HepG2 (cell line): Measurements from ENCODE around the gene LSM14B. TPM values are rescaled to one million over a fixed set of nuclear protein-coding genes. Genes with fewer than 3 reads are reported as not detected.

Source experiments
- HMG20B ChIP-seq: conservative IDR thresholded peaks from 2 replicates; pipeline ENCODE4 v1.6.1; 2016; ENCODE audit warnings: missing genetic modification reagents, missing compliant biosample characterization
- NR2F1 ChIP-seq, 2 experiments: fragments of 450-650 bp in 1 of 2; formaldehyde crosslinking in 1 of 2; IDR thresholded peaks; 2 replicates each; pipeline versions ENCODE4 v1.5.0 to v1.6.1; 2016 to 2020; ENCODE audit warnings: mild to moderate bottlenecking in 1 of 2, missing compliant biosample characterization in 1 of 2, missing genetic modification reagents in 1 of 2, moderate library complexity in 1 of 2
- NR2F6 ChIP-seq, 2 experiments: IDR thresholded peaks; 2 replicates each; pipeline ENCODE4 v1.6.1; 2016; ENCODE audit warnings: antibody characterized with exemption in 1 of 2, mild to moderate bottlenecking in 1 of 2
- RNF2 ChIP-seq: fragments of 450-650 bp; conservative IDR thresholded peaks from 2 replicates; pipeline ENCODE4 v1.6.1; 2016; ENCODE audit warnings: low read depth
- SCMH1 ChIP-seq: sonication (generic); formaldehyde crosslinking; IDR thresholded peaks from 2 replicates; pipeline ENCODE4 v1.9.0; 2021; ENCODE audit warnings: missing genetic modification reagents, mild to moderate bottlenecking, borderline replicate concordance
- SMARCE1 ChIP-seq: fragments of 450-650 bp; IDR thresholded peaks from 2 replicates; pipeline ENCODE4 v1.6.1; 2017; ENCODE audit warnings: borderline replicate concordance
- SUZ12 ChIP-seq: fragments of 150-350 bp; IDR thresholded peaks from 2 replicates; pipeline ENCODE4 v1.6.1; 2014; ENCODE audit warnings: low read depth, low read length
- TEAD2 ChIP-seq: sonication (generic); formaldehyde crosslinking; IDR thresholded peaks from 2 replicates; pipeline ENCODE4 v1.9.0; 2021; ENCODE audit warnings: missing genetic modification reagents
- TGIF2 ChIP-seq: IDR thresholded peaks from 2 replicates; pipeline ENCODE4 v1.6.1; 2016; ENCODE audit warnings: control low read depth, missing compliant biosample characterization
- YEATS4 ChIP-seq: sonication (generic); formaldehyde crosslinking; IDR thresholded peaks from 2 replicates; pipeline ENCODE4 v1.4.0; 2020; ENCODE audit warnings: missing genetic modification reagents, borderline replicate concordance
- ZNF484 ChIP-seq: sonication (generic); formaldehyde crosslinking; IDR thresholded peaks from 2 replicates; pipeline ENCODE4 v1.5.1; 2020; ENCODE audit warnings: mild to moderate bottlenecking, low read depth, missing genetic modification reagents, borderline replicate concordance
- ZNF75D ChIP-seq: sonication (generic); formaldehyde crosslinking; IDR thresholded peaks from 2 replicates; pipeline ENCODE4 v1.8.1; 2023; ENCODE audit warnings: missing genetic modification reagents, mild to moderate bottlenecking, borderline replicate concordance
- ZNF781 ChIP-seq: sonication (generic); formaldehyde crosslinking; IDR thresholded peaks from 2 replicates; pipeline ENCODE4 v1.5.1; 2020; ENCODE audit warnings: borderline replicate concordance, mild to moderate bottlenecking, missing genetic modification reagents; ENCODE audit errors: not compliant biosample characterization
- polyA plus RNA-seq, 8 experiments: library from polyadenylated mRNA; depleted of rRNA in 3 of 8; stranded (reverse) in 7 of 8; unstranded in 1 of 8; fragments of >200 nt; fragmentation: Illumina TruSeq in 4 of 8; extraction: Trizol in 4 of 8; gene quantifications; 2 replicates each; pipeline versions ENCODE4 v1.2.1 to v1.2.3, GENCODE V29; 2011 to 2016; ENCODE audit warnings: low read depth in 4 of 8, missing spikeins in 1 of 8, mixed read lengths in 1 of 8; ENCODE audit not compliant: insufficient read depth in 1 of 8
- total RNA-seq, 5 experiments: library from RNA; depleted of rRNA; stranded (reverse); fragments of >200 nt; fragmentation: Illumina TruSeq; extraction: Trizol; gene quantifications; 2 replicates each; pipeline ENCODE4 v1.2.3, GENCODE V29; 2016; ENCODE audit warnings: low read depth in 1 of 5
- TF ChIP-seq, protein P1 (sequence below): sonication (generic); formaldehyde crosslinking; IDR thresholded peaks from 2 replicates; pipeline ENCODE4 v1.4.0; 2020; ENCODE audit warnings: missing genetic modification reagents, borderline replicate concordance
- TF ChIP-seq, protein P2 (sequence below): sonication (generic); formaldehyde crosslinking; IDR thresholded peaks from 2 replicates; pipeline ENCODE4 v1.8.1; 2023; ENCODE audit warnings: mild to moderate bottlenecking, inconsistent platforms, moderate library complexity, missing genetic modification reagents, borderline replicate concordance
- TF ChIP-seq, protein P3 (sequence below): IDR thresholded peaks from 2 replicates; pipeline ENCODE4 v1.6.1; 2012; ENCODE audit warnings: low read length, improper control_type of control experiment
- TF ChIP-seq, protein P4 (sequence below): sonication (generic); formaldehyde crosslinking; IDR thresholded peaks from 2 replicates; pipeline ENCODE4 v1.4.0; 2020; ENCODE audit warnings: mild to moderate bottlenecking, missing genetic modification reagents

LSM14B gene
- total and polyA plus RNA-seq, 2 of the 13 experiments (the other 11 are each of a cell fraction or from before 2014, with no cell fraction given), result 43.3 to 79.2 TPM

DNA sequence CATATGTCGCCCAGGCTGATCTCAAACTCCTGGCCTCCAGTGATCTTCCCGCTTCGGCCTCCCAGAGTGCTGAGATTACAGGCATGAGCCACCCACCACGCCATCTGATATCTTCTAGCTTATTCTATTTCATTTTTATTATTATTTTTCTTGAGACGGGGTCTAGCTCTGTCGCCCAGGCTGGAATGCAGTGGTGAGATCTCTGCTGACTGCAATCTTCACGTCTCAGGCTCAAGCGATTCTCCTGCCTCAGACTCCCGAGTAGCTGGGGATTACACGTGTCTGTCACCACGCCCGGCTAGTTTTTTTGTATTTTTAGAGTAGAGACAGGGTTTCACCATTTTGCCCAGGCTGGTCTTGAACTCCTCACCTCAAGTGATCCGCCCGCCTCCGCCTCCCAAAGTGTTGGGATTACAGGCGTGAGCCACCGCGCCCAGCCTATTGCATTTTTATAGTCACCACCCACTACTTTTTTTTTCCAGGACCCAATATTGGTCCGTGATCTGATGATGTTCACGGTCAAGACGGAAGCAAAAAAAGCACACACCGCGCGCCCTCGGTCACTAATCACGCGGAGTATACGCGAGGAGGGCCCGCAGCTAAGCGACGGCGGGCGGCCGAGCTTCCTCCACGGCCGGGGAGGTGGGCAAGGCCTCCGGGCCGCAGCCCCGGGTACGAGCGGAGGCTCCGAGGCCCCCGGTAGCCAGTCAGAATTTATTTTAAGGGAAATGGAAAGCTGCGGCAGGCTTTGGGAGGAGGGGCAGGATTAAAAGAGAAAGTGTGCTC, 1.1 kb upstream of the LSM14B start (continued):
- TF ChIP-seq NR2F6 (IDR thresholded peaks at IDR 0.05) (no peak), NR2F6 (CRISPR knock-in tag; IDR thresholded peaks at IDR 0.05) (no peak), HMG20B (0 out of 2 replicates have a peak, but pooled peaks have one; percentile 7), ZNF75D (CRISPR knock-in tag) (no peak; the same call in 1 of the 2 replicates), NR2F1 (CRISPR knock-in tag; IDR thresholded peaks at IDR 0.05) (0 out of 4 replicates have a peak, but pooled peaks of 1 of the 2 experiments have one; percentile 15), TGIF2 (CRISPR knock-in tag) (peak; percentile 71), SUZ12 (no peak), TEAD2 (CRISPR knock-in tag) (no peak), SCMH1 (CRISPR knock-in tag) (no peak), ZNF484 (CRISPR knock-in tag) (no peak), RNF2 (peak; percentile 87; the same call in 1 of the 2 replicates), SMARCE1 (no peak), YEATS4 (CRISPR knock-in tag) (no peak), ZNF781 (CRISPR knock-in tag) (peak; percentile 71)
- TF ChIP-seq, protein P1, sequence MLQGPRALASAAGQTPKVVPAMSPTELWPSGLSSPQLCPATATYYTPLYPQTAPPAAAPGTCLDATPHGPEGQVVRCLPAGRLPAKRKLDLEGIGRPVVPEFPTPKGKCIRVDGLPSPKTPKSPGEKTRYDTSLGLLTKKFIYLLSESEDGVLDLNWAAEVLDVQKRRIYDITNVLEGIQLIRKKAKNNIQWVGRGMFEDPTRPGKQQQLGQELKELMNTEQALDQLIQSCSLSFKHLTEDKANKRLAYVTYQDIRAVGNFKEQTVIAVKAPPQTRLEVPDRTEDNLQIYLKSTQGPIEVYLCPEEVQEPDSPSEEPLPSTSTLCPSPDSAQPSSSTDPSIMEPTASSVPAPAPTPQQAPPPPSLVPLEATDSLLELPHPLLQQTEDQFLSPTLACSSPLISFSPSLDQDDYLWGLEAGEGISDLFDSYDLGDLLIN, result no peak
- TF ChIP-seq, protein P2, sequence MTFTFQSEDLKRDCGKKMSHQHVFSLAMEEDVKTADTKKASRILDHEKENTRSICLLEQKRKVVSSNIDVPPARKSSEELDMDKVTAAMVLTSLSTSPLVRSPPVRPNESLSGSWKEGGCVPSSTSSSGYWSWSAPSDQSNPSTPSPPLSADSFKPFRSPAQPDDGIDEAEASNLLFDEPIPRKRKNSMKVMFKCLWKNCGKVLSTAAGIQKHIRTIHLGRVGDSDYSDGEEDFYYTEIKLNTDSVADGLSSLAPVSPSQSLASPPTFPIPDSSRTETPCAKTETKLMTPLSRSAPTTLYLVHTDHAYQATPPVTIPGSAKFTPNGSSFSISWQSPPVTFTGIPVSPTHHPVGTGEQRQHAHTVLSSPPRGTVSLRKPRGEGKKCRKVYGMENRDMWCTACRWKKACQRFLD (CRISPR knock-in tag), result no peak
- TF ChIP-seq, protein P3, sequence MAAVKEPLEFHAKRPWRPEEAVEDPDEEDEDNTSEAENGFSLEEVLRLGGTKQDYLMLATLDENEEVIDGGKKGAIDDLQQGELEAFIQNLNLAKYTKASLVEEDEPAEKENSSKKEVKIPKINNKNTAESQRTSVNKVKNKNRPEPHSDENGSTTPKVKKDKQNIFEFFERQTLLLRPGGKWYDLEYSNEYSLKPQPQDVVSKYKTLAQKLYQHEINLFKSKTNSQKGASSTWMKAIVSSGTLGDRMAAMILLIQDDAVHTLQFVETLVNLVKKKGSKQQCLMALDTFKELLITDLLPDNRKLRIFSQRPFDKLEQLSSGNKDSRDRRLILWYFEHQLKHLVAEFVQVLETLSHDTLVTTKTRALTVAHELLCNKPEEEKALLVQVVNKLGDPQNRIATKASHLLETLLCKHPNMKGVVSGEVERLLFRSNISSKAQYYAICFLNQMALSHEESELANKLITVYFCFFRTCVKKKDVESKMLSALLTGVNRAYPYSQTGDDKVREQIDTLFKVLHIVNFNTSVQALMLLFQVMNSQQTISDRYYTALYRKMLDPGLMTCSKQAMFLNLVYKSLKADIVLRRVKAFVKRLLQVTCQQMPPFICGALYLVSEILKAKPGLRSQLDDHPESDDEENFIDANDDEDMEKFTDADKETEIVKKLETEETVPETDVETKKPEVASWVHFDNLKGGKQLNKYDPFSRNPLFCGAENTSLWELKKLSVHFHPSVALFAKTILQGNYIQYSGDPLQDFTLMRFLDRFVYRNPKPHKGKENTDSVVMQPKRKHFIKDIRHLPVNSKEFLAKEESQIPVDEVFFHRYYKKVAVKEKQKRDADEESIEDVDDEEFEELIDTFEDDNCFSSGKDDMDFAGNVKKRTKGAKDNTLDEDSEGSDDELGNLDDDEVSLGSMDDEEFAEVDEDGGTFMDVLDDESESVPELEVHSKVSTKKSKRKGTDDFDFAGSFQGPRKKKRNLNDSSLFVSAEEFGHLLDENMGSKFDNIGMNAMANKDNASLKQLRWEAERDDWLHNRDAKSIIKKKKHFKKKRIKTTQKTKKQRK, result no peak
- TF ChIP-seq, protein P4, sequence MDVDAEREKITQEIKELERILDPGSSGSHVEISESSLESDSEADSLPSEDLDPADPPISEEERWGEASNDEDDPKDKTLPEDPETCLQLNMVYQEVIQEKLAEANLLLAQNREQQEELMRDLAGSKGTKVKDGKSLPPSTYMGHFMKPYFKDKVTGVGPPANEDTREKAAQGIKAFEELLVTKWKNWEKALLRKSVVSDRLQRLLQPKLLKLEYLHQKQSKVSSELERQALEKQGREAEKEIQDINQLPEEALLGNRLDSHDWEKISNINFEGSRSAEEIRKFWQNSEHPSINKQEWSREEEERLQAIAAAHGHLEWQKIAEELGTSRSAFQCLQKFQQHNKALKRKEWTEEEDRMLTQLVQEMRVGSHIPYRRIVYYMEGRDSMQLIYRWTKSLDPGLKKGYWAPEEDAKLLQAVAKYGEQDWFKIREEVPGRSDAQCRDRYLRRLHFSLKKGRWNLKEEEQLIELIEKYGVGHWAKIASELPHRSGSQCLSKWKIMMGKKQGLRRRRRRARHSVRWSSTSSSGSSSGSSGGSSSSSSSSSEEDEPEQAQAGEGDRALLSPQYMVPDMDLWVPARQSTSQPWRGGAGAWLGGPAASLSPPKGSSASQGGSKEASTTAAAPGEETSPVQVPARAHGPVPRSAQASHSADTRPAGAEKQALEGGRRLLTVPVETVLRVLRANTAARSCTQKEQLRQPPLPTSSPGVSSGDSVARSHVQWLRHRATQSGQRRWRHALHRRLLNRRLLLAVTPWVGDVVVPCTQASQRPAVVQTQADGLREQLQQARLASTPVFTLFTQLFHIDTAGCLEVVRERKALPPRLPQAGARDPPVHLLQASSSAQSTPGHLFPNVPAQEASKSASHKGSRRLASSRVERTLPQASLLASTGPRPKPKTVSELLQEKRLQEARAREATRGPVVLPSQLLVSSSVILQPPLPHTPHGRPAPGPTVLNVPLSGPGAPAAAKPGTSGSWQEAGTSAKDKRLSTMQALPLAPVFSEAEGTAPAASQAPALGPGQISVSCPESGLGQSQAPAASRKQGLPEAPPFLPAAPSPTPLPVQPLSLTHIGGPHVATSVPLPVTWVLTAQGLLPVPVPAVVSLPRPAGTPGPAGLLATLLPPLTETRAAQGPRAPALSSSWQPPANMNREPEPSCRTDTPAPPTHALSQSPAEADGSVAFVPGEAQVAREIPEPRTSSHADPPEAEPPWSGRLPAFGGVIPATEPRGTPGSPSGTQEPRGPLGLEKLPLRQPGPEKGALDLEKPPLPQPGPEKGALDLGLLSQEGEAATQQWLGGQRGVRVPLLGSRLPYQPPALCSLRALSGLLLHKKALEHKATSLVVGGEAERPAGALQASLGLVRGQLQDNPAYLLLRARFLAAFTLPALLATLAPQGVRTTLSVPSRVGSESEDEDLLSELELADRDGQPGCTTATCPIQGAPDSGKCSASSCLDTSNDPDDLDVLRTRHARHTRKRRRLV (CRISPR knock-in tag), result no peak
